Loucy (cell line): Measurements from ENCODE around the gene SGSM2.

Source experiments
- EZH2phosphoT487 ChIP-seq: fragments of 200-600 bp; IDR thresholded peaks from 2 replicates; pipeline ENCODE4 v1.6.1; 2018; ENCODE audit warnings: antibody characterized with exemption, mild to moderate bottlenecking, moderate library complexity, borderline replicate concordance
- TF ChIP-seq, protein P1 (sequence below): fragments of 200-600 bp; sonication (generic); conservative IDR thresholded peaks from 2 replicates; pipeline ENCODE4 v1.5.1; 2014; ENCODE audit warnings: mild to moderate bottlenecking, antibody characterized with exemption, low read length

DNA sequence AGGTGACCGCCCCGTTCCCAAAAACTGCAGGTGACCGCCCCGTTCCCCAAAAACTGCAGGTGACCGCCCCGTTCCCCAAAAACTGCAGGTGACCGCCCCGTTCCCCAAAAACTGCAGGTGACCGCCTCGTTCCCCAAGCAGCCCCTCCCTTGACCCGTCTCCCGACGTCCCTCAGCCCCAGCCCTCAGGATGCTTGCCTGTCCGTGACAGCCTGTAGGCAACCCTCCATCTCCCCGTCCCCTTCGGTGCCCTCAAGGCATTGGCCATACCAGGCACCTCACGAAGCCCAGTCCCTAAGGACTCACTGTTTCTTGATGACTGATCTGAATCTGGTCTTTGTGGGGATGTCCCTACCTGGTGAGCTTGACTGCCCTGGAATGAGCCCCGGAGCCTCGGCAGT, 25.1 kb downstream of the SGSM2 start:
- TF ChIP-seq, protein P1, sequence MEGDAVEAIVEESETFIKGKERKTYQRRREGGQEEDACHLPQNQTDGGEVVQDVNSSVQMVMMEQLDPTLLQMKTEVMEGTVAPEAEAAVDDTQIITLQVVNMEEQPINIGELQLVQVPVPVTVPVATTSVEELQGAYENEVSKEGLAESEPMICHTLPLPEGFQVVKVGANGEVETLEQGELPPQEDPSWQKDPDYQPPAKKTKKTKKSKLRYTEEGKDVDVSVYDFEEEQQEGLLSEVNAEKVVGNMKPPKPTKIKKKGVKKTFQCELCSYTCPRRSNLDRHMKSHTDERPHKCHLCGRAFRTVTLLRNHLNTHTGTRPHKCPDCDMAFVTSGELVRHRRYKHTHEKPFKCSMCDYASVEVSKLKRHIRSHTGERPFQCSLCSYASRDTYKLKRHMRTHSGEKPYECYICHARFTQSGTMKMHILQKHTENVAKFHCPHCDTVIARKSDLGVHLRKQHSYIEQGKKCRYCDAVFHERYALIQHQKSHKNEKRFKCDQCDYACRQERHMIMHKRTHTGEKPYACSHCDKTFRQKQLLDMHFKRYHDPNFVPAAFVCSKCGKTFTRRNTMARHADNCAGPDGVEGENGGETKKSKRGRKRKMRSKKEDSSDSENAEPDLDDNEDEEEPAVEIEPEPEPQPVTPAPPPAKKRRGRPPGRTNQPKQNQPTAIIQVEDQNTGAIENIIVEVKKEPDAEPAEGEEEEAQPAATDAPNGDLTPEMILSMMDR: no peak
- TF ChIP-seq EZH2phosphoT487: no peak
